Fibroblast of skin of back (primary cell): ENCODE measurements around the gene MIEF1.
A peak's percentile ranks its signal among the peaks of the same experiment; 100 is the strongest.

Experiments used
- DNase-seq: peaks from one replicate; pipeline ENCODE4 v3.0.0-alpha.2; 2013

The MIEF1 gene

DNA sequence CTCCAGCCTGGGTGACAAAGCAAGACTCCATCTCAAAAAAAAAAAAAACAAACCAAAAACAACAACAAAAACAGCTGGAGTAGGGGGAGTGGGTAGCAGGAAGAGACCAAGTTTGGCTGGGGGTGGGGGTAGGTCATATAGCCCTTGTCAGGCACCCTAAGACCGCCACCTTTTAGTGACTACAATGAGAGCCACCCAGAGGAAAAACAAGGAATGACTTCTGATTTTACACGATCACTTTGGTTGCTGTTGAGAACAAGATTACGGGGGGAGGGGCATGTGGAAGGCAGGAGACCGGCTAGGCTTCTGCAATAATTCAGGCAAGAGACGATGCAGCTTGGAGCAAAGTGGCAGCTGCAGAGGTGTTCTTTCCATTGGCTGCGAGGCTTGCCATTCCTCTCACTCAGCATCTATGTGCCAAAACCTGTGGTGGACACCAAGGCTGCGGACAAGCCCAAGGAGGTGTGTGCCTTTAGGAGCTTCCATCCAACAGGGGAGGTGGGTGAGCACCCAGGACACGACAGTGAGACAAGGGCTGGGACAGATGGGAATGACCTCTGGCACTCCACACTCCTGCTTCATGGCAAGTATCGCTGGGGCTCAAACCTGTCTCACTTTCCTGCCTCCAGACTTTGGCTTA lies 28.7 kb downstream of the MIEF1 start:
- DNase-seq, result peak; percentile 59

DNA sequence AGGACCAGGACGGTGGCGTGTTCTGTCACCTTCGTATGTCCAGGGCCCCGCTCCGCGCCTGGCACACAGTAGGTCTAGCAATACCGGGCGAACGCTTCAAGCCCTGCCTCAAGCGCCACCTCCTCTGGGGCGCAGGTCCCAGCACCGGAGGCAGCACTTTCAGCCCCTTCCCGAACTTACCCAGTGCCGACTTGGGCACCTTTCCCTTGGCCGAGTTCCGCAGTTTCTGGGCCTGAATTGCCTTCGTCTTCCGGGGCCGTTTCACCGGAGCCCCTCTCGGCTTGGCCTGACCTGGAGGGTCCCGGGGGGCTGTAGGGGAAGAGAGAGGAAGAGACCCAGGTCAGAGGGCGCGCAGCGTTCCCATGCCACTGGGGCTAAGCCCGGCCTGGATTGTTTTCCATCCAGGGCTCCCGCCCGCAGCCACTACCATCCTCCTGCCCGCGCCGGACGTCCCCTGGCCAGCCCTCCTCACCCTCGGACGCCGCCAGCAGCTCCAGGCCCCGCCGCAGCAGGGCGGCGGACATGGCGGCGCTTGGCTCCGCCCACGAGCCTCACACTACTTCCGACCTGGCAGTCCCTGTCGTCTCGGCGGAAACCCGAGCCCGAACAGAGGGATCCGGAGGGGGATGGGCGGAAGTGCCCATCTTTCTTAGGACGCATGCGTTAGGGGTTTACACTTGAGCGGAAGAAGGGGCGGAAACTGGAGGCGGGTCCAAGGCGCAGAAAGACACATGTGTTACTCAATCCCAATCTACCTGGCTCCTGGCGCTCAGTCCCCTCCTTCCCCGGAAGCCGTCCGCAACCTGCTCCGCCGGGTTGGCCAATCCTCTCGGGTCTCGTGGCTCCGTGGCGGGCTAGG lies 30.4 kb downstream of the MIEF1 start, which contains the start of gene RPS19BP1:
Gene RPS19BP1, minus strand, starts transcription at position 534 of the 859 bp plus-strand sequence. Its CDS starts 10 bp downstream, at position 524.
- DNase-seq, result peak; percentile 99

DNA sequence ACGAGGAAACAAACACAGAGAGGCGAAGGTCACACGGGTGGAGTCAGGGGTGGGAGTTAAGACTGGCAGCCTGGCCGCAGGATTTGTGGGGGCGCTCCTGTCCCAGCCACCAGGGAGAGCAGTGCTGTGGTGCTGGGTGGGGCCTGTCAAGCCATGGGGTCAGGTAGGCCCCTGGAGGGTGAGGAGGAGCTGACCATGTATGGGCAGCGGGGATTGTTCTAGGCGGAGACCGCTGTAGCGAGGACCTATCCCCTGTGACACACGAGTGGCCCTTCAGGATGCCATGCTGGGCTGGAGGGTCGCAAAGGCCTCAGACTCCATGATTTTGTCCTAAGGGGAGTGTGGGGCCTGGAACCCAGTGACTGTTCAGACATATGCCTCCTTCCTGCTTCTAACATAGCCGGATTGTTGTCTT lies 32.0 kb downstream of the MIEF1 start:
- no peak for DNase-seq

DNA sequence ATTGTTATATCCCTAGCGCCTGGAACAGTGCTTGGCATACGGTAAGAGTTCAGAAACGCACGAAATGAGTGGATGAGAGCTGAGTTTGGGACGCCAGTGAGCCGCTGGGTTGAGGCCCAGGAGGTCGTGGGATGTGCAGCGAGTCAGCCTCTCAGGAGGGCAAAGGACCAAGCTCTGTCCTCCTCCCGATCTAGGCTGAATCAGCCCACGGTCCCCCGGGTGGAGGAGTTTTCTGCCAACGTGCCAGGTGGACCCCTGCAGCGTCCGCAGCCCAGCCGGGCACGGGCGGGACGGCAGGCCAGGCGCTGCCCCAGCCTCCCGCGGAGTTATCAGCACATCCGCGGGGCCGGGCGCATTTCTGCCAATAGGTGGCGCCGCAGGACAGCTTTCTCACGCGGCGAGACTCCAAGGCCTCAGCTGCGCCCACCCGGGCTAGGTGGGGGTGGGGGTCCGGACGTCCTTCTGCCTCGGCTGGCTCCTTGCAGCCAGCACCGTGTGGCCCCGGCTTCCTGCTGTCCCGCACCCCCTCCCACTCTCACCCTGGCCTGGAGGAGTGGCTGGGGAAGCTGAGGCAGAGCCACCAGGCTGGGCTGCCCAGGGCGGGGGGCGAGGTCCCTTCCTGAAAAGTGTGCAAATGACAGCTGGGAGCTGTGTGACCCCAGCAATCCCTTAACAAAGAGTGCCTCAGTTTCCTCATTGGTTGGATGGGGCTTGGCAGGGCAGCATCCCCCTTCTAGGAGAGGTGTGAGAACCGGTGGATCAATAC lies 32.7 kb downstream of the MIEF1 start:
- DNase-seq, result peak; percentile 72

DNA sequence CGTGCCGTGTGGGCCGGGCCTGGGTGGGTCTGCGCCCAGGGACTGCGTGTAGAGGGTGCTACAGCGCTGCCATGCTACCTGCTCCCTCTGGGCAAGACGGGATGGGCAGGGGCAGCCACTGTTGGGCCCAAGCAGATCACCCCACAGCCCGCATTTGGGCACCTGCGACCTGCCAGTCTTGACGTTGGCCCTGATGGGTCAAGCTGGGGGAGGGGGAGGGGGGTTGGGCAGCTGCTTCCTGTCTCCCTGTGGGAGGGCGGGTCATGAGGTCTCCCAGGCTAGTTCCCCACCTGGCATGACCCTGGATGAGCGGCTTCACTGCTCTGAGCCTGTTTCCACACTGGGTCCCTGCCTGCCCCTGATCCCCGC lies 33.3 kb downstream of the MIEF1 start:
- DNase-seq, result no peak

DNA sequence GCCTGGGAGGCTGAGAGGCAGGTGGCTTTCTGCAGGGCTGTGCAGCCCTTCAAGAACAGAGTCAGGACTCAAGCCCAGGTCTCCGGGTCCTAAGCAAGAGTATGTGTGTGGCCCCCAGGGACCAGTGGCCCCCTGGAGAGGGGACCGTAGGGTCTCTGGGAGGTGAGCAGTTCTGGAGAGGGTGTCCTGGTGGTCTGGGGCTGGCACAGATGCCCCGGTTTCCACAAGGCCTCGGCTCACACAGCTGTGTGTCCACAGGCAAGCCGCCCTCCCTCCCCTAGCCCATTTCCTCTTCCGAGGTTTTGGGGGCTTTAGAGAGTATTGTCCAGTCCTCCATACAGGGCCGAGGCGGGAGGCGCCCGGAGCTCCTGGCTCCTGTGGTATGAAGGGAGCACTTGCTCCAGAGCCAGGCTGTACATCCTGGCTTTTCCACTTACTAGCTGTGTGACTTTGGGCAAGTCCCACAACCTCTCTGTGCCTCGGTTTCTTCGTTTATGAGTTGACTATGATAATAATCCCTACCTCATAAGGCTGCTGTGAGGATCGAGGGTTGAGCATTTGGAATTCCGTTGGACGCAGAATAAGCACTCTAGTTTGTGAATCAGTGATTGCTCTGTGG lies 33.9 kb downstream of the MIEF1 start:
- DNase-seq, result no peak

DNA sequence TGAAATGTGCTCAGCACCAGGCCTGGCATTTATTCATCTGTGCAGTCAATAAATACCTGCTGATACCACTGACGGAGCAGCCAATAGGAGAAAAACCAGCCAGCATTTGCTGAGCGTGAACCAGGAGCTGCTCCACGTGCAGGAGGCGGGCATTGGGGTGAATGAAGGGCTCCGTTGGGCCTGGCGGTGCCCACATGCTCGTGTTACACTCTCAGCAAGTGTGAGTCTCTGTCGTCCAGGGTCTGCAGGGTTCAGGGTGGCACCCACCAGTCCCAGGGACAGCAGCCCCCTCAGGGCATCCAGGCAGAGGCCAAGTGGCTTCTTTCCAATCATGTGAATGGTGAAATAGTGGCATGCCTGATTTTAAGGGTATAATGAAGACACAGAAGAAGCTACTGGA lies 34.6 kb downstream of the MIEF1 start:
- no peak for DNase-seq

DNA sequence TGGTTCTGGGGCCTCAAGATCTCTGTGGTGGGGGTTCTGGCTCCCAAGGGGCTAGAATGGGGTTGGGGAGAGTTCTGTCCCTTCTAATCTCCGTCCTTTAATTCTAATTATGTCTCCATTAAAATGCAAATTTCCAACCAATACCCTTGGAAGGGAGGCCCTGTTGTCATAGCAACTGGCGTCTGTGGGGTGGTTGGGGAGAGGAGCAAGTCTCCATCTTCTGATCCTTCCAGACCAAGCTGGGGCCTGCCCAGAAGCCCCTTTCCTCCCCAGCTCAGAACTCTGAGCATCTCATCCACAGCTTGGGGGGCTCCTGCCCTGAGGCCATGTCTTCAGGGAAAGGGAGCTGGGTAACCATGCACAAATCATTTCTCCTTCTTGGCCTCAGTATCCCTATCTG lies 35.9 kb downstream of the MIEF1 start:
- DNase-seq, result no peak

DNA sequence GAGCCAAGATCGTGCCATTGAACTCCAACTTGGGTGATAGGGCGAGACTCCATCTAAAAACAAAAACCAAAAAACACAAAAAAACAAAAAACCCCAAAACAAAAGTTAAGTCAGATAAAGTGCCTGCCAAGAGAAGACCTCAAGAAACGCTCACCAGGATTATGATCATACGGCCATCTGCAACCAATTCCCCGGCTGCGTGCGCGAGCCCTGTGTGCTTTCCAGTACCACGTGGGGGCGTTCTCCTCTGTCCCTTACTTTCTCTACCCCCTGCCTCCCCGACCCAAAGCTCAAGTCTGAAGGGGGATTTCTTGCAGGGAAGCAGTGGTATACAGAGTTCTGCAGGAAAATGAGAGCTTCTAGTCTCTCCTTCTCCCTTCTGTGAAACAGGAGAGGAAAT lies 41.0 kb downstream of the MIEF1 start:
- no peak for DNase-seq

DNA sequence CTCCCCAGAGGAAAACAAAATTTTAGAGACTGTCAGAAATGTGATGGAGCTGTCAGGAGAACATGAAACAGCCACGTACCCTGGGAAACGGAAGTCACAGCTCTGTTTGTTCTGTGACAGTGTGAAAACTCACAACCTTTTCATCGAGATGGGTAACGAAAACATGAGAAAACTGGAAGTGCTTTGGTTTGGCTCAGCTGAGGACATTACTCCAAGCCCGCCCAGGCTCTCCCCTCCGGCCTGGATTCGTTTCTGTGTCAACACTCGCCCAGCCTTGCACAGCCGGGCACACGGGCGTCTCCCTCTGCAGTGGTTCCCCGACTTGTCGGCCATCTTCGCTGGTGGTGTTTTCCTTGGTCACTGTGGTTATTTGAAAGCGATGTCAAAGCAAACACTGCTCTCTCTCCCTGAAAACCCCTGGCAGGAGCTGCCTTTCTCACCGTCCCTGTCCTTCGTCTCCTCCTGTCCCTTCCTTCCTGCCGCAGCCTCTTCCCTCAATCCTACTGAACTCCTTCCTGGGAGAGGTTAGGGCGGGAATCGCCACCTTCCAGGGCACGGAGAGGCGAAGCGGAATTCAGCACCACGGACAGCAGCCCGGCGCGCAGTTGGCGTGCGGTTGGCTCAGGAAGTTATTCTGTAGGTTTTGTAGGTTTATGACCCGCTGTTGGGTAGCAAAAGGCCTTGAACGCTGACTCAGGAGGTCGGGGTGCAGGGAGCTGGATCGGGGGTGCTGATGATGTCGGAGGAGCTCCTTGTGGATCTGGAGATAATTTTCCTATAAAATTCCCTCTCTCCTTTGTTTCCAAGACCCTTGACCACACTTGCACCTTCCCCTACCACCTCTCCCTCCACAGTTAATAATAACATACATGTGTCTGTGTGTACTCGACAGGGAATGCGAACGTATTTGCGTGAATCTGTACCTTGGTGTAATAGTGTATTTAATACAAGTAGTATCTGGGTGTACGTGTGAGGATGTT lies 43.6 kb downstream of the MIEF1 start:
- no peak for DNase-seq

DNA sequence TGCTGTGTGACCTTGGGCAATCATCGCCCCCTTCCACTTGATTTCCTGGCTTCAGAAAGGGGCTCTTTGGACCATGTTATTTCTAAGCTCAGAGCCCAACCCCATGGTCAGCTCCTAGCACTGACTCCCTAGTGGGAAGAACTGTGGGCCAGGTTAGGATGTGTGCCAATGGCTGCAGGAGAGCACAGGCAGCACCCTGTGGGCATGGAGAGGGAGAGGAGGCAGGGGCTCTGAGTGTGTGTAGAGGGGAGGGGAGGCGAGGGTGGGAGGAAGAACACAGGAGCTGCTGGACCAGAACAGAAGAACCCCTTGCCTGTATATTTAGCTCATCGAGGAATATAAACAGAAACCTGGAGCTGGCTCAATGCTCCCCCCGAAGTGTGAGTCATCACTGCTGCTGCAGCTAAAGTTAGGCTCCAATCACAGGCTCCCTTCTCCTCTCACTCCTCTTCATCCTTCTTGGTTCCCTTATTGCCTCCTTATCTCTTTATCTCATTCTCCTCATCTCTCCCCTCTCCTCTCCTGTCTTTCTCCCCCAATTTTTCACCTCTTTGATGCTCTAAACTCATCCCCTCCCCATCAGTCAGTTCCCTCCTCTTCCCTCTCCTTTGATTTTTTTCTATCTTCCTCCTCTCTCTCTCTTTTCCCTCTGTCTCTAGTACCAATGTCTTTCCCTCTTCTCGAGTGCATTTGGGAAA lies 44.9 kb downstream of the MIEF1 start:
- no peak for DNase-seq

DNA sequence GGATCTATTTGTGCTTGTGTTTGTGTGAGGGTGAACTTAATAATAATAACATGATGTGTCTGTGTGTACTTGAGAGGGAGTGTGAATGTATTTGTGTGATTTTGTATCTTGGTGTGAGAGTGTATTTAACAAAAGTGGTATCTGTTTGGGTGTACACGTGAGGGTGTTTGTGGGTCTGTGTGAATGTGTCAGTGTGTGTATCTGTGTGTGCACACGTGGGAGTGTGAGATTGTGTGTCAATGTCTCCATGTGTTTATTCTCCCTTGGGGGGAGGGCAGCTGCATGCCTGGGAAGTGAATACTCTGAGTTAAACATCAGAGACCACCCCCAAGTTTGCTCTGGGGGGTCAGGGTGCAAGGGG lies 45.5 kb downstream of the MIEF1 start:
- no peak for DNase-seq

DNA sequence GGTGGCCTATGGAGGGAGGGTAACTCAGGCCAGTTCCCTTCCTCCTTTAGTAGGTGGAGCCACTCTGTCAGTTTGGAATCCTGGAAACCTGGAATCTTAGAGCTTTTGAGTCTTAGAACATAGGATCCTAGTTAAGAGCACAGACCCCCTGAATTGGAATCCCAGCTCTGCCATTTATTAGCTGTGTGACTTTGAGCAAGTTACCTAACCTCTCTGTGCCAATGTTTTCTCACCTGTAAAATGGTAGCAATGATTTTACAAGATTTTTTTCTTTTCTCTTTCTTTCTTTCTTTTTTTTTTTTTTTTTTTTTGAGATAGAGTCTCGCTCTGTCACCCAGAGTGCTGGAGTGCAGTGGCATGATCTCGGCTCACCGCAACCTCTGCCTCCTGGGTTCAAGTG lies 51.3 kb downstream of the MIEF1 start:
- DNase-seq, result no peak

DNA sequence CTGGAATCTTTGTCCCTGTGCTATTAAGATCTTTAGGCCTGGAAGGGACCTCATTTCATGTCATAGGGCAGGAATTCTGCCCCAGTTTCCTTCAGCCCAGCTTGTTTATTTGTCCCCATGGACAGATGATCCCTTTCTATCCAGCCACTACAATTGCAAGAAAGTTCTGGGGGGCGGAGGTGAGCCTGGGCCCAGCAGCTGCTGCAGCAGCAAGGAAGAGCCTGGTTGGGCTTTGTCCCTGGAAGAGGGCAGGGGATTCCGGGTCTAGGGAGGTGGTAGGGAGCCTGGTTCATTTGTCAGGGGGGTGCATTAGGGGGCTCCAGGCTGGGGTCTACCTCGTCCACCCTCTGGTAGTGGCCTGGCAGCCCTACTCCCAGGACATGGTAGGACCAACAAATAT lies 52.1 kb downstream of the MIEF1 start:
- no peak for DNase-seq

DNA sequence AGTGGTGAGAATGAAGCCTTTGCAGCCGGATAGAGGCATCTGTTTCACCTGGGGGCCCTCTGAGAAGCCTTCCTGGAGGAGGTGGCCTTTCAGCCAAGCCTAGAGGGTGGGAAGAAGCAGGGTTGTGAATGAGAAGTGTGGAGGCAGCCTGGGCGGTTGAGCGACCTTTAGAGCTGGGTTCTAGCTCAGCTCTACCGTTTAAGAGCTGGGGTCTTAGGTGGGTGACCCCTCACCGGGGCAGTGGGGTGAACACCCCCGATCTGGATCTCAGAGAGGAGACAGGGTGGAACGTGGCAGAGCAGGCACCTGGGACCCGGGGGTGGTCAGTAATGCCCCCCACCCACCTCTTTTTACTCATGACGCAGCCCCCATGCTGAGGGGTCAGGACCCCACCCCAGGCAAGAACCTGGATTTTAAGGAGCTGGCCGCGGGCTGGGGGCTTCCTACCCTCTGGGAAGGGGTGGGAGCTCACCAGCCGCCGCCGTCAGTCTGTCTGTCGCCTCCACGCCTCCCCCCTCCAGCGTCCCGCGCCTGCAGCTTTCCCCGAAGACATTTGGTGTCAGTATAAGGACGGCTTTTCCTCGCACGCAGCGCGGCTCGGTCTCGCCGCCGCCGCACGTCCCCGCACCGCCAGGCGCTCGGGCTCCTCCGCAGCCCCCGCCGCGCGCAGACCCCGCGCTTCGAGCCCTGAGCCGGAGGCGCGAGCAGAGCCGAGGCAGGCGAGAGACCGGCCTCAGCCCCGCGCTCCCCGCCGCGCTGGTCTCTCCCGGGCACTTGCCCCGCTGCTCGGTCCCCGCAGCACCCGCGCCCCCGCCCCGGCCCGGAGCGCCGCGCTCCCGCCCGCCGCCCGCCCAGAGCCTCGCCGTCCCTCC lies 55.1 kb downstream of the MIEF1 start:
- no peak for DNase-seq

DNA sequence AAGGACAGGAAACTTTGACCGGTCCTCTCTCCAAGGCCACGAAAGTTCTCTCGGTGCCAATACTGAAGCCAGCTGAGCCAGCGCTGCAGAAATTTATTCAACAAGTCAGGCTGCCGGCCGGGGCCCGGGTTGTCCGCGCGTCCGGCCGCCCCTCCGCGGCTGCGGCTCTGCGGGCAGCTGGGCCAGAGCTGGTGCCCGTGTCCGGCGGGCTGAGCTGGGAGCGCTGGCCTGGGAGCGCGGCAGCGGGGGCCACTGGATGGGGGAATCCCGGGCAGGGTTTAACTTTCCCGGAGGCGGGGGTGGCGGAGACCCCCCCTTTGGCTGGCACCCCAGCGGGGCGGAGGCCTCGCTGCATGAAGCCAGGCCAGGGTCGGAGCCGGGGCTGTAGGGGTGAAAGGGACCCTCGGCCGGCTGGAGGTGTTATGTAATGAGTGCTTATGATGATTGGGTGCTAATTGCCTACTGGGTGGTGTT lies 56.2 kb downstream of the MIEF1 start:
- no peak for DNase-seq

DNA sequence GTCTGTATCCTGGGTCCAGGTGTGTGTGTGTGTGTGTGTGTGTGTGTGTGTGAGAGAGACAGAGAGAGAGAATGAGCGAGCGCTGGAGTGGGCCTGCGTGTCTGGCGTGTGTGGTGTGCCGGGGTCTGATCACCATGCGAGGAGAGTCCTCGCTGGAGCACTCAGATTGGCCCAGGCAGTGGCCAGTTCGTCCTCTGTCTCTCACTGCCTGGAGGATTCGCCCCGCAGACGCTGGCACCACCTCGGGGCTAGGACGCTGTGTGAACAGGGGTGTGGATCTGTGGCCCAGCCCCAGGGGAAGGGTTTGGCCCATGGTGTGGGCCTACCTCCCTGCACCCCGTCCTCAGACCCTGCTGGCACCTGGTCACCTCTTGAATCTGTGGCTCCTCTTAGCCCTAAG lies 56.9 kb downstream of the MIEF1 start:
- DNase-seq, result no peak

DNA sequence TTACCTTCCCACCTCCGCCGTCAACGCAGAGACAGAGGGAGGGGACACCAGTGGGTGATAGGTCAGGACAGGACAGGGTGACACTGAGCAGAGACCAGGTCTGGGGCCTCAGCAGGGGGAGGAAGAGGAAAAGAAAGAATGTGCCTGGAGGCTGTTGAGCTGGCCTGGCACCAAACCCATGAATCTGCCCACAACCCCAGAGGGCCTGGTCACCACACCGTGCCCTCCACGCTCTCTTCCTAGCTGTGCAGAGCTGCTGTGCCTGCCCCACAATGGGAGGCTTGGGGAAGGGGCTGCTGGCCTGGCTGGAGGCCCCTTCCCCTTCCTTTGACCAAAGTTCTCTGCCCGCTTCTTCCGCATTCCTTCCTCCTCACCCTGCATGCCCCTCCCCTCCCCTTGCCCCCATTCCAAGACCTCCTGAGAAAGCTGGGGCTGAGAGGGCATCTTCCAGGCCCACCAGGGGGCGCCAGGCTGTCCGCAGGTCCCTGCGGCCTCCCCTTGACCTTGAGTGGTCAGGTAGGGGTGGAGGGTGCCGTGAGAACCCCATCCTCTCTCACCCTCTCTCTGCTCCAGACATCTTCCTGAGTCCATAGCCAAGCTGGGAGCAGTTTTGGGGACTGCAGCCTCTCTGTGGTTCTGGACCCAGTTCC lies 57.5 kb downstream of the MIEF1 start:
- DNase-seq, result no peak

DNA sequence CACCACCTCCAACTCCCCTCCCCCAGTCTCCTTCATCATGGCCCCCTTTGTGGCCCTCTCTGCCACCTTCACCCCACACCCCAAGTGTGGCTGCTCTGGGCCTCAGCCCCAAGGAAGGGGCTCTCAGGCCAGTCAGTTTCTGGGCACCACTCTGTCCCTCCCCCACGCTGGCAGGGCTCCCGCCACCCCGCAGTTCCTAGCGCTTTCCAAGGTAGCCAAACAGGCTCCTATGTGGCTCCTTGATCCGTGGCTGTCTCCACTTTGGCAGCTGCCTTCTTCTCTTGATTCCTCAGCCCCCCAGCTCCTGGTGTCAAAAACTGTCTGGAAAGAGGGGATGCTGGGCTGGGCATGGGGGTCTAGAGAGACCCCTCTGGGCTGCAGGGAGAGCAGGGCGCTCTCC lies 58.0 kb downstream of the MIEF1 start:
- no peak for DNase-seq
